Measurements from ENCODE around the gene PAQR5. TPM values are rescaled to one million over a fixed set of nuclear protein-coding genes. Genes with fewer than 3 reads are reported as not detected.

Gene PAQR5
- total and polyA plus RNA-seq, 3 donors from 2014 or later: 0.25 to 4.5 (median 0.31) TPM

- H3K9me3 ChIP-seq: no peaks in the 10 kb centered on the region
- TF ChIP-seq CTCF (IDR thresholded peaks at IDR 0.05) (no peak), POLR2A (IDR thresholded peaks at IDR 0.05) (no peak)
- no peaks in the 10 kb centered on the region for H3K4me1 ChIP-seq
- H3K27me3 ChIP-seq: no peaks in the 10 kb centered on the region
- no peak overlapping the region for H3K4me3 ChIP-seq
- intact Hi-C loops (cut with DNase I; ENCODE audit: low total_unique reads): no loop called here
- no peak for DNase-seq
- WGBS, 2 donors: 94 to 96% methylated on average over 3 of the region's 3 CpGs
- H3K36me3 ChIP-seq (ENCODE audit: low read depth, missing control alignments): no peaks in the 10 kb centered on the region
- H3K27ac ChIP-seq: no peak overlapping the region
Measured at GRCh38 chr15:69407719-69408400, 109.1 kb downstream of the PAQR5 start.

GRCh38 chr15:69408841-69409240 lies 110.1 kb downstream of the PAQR5 start:
- intact Hi-C loops (cut with DNase I; ENCODE audit: low total_unique reads): no loop called here
- no peaks in the 10 kb centered on the region for H3K4me1 ChIP-seq
- no peaks in the 10 kb centered on the region for H3K27me3 ChIP-seq
- no peak overlapping the region for H3K4me3 ChIP-seq
- TF ChIP-seq CTCF (IDR thresholded peaks at IDR 0.05): no peak
- H3K27ac ChIP-seq: no peak overlapping the region
- H3K9me3 ChIP-seq: no peaks in the 10 kb centered on the region
- no peak for DNase-seq
- 69% methylated on average over 3 of the region's 3 CpGs for WGBS, 2 donors
- H3K36me3 ChIP-seq (ENCODE audit: low read depth, missing control alignments): no peaks in the 10 kb centered on the region

- intact Hi-C loops (cut with DNase I; ENCODE audit: low total_unique reads): no loop called here
- peak; percentile 55 for DNase-seq
Measured at GRCh38 chr15:69410248-69410874, 111.6 kb downstream of the PAQR5 start.

GRCh38 chr15:69412274-69412673 lies 113.6 kb downstream of the PAQR5 start:
- Histone ChIP-seq H3K27me3 (no peaks in the 10 kb centered on the region), H3K4me3 (no peak overlapping the region), H3K36me3 (ENCODE audit: low read depth, missing control alignments) (no peaks in the 10 kb centered on the region), H3K4me1 (no peaks in the 10 kb centered on the region), H3K27ac (no peak overlapping the region), H3K9me3 (no peaks in the 10 kb centered on the region)
- TF ChIP-seq CTCF (IDR thresholded peaks at IDR 0.05): no peak
- TF ChIP-seq POLR2A (IDR thresholded peaks at IDR 0.05): no peak
- no peak for DNase-seq
- intact Hi-C loops (cut with DNase I; ENCODE audit: low total_unique reads): no loop called here

More at GRCh38 chr15:69410248-69410874, 111.6 kb downstream of the PAQR5 start:
- 72 to 79% methylated on average over 9 of the region's 9 CpGs for WGBS, 2 donors
- H3K27me3 ChIP-seq: no peaks in the 10 kb centered on the region
- TF ChIP-seq CTCF (IDR thresholded peaks at IDR 0.05): no peak
- no peak for TF ChIP-seq POLR2A (IDR thresholded peaks at IDR 0.05)
- H3K4me3 ChIP-seq: no peak overlapping the region
- H3K36me3 ChIP-seq (ENCODE audit: low read depth, missing control alignments): no peaks in the 10 kb centered on the region
- no peaks in the 10 kb centered on the region for H3K4me1 ChIP-seq
- no peaks in the 10 kb centered on the region for H3K9me3 ChIP-seq
- H3K27ac ChIP-seq: no peak overlapping the region

GRCh38 chr15:69412701-69413100 lies 114.0 kb downstream of the PAQR5 start:
- Histone ChIP-seq H3K4me1 (no peaks in the 10 kb centered on the region), H3K36me3 (ENCODE audit: low read depth, missing control alignments) (no peaks in the 10 kb centered on the region), H3K27me3 (no peaks in the 10 kb centered on the region), H3K4me3 (no peak overlapping the region), H3K9me3 (no peaks in the 10 kb centered on the region), H3K27ac (no peak overlapping the region)
- DNase-seq: no peak
- 78 to 91% methylated on average over 1 of the region's 1 CpG for WGBS, 2 donors
- intact Hi-C loops (cut with DNase I; ENCODE audit: low total_unique reads): no loop called here
- TF ChIP-seq POLR2A (IDR thresholded peaks at IDR 0.05) (no peak), CTCF (IDR thresholded peaks at IDR 0.05) (no peak)

Measured in testis (tissue), 3 donors.